Trophoblast cell (in vitro differentiated cells and primary cell): ENCODE measurements around the gene GALNT6.

Experiments used
- DNase-seq, 2 donors: peaks; one replicate each; pipeline ENCODE4 v3.0.0-alpha.2; 2016
- H2AFZ ChIP-seq: 2 replicates; pipeline ENCODE4 v1.6.1; 2013; ENCODE audit warnings: low read length, moderate library complexity, mild to moderate bottlenecking; ENCODE audit not compliant: insufficient read depth, poor library complexity
- H2AK5ac ChIP-seq: 2 replicates; pipeline ENCODE4 v1.6.1; 2013; ENCODE audit warnings: mild to moderate bottlenecking, low read length
- H2BK120ac ChIP-seq: 2 replicates; pipeline ENCODE4 v1.6.1; 2013; ENCODE audit warnings: low read length, mild to moderate bottlenecking, moderate library complexity; ENCODE audit not compliant: insufficient read depth, poor library complexity
- H2BK12ac ChIP-seq: 2 replicates; pipeline ENCODE4 v1.6.1; 2013; ENCODE audit warnings: mild to moderate bottlenecking, low read length, moderate library complexity
- H2BK5ac ChIP-seq: 2 replicates; pipeline ENCODE4 v1.6.1; 2013; ENCODE audit warnings: low read length, low read depth, moderate library complexity, mild to moderate bottlenecking; ENCODE audit not compliant: poor library complexity
- H3K14ac ChIP-seq: 2 replicates; pipeline ENCODE4 v1.6.1; 2013; ENCODE audit warnings: mild to moderate bottlenecking, low read length
- H3K18ac ChIP-seq: 2 replicates; pipeline ENCODE4 v1.6.1; 2013; ENCODE audit warnings: mild to moderate bottlenecking, low read length
- H3K23ac ChIP-seq: 2 replicates; pipeline ENCODE4 v1.6.1; 2013; ENCODE audit warnings: low read length
- H3K27ac ChIP-seq: 2 replicates; pipeline ENCODE4 v1.5.1; 2013; ENCODE audit warnings: low read depth, mild to moderate bottlenecking, inconsistent platforms, low read length, moderate library complexity
- H3K27me3 ChIP-seq: 2 replicates; pipeline ENCODE4 v1.6.1; 2013; ENCODE audit warnings: inconsistent platforms, mild to moderate bottlenecking, low read length, moderate library complexity; ENCODE audit not compliant: insufficient read depth
- H3K36me3 ChIP-seq, 2 experiments: 1 replicate in 1 of 2; 2 replicates in 1 of 2; pipeline ENCODE4 v1.6.1; 2013; ENCODE audit warnings: low read length in 2 of 2, mild to moderate bottlenecking in 2 of 2, moderate library complexity in 1 of 2; ENCODE audit not compliant: insufficient read depth in 2 of 2, control insufficient read depth in 1 of 2
- H3K4ac ChIP-seq: 2 replicates; pipeline ENCODE4 v1.6.1; 2013; ENCODE audit warnings: low read depth, mild to moderate bottlenecking, low read length, moderate library complexity
- H3K4me1 ChIP-seq, 2 experiments: 1 replicate in 1 of 2; 2 replicates in 1 of 2; pipeline ENCODE4 v1.6.1; 2013; ENCODE audit warnings: low read length in 2 of 2, mild to moderate bottlenecking in 2 of 2, moderate library complexity in 1 of 2; ENCODE audit not compliant: insufficient read depth in 2 of 2, control insufficient read depth in 1 of 2
- H3K4me2 ChIP-seq: 2 replicates; pipeline ENCODE4 v1.6.1; 2013; ENCODE audit warnings: inconsistent platforms, mild to moderate bottlenecking, low read length, moderate library complexity
- H3K4me3 ChIP-seq: 2 replicates; pipeline ENCODE4 v1.5.1; 2013; ENCODE audit warnings: mild to moderate bottlenecking, low read depth, low read length, inconsistent platforms
- H3K79me1 ChIP-seq: one replicate; pipeline ENCODE4 v1.6.1; 2013; ENCODE audit warnings: low read length
- H3K79me2 ChIP-seq: 2 replicates; pipeline ENCODE4 v1.6.1; 2013; ENCODE audit warnings: low read length, mild to moderate bottlenecking; ENCODE audit not compliant: control insufficient read depth, insufficient read depth, poor library complexity
- H3K9ac ChIP-seq: 2 replicates; pipeline ENCODE4 v1.6.1; 2013; ENCODE audit warnings: mild to moderate bottlenecking, low read length
- H3K9me3 ChIP-seq: 2 replicates; pipeline ENCODE4 v1.6.1; 2013; ENCODE audit warnings: low read depth, mild to moderate bottlenecking, control low read depth, inconsistent platforms, low read length; ENCODE audit not compliant: insufficient read depth
- H4K12ac ChIP-seq: 2 replicates; pipeline ENCODE4 v1.6.1; 2013; ENCODE audit warnings: low read depth, mild to moderate bottlenecking, low read length, moderate library complexity
- H4K8ac ChIP-seq: 2 replicates; pipeline ENCODE4 v1.6.1; 2013; ENCODE audit warnings: low read depth, mild to moderate bottlenecking, low read length, moderate library complexity
- H4K91ac ChIP-seq: one replicate; pipeline ENCODE4 v1.6.1; 2013; ENCODE audit warnings: low read depth, mild to moderate bottlenecking, low read length, moderate library complexity
- WGBS: extraction: QIAGEN DNeasy Blood & Tissue Kit; methylation state at CpG from one replicate; pipeline ENCODE4 v1.1.7; 2013; ENCODE audit warnings: missing lambda C conversion rate; ENCODE audit not compliant: insufficient read length, insufficient coverage; ENCODE audit errors: extremely low coverage; 5-methylcytosine and 5-hydroxymethylcytosine counted together

The GALNT6 gene

GRCh38 chr12:51365276-51365675 is 25.9 kb downstream of the GALNT6 start:
- no peak overlapping the region for H4K91ac ChIP-seq
- peak overlapping the region; percentile 11 for H3K18ac ChIP-seq
- H2BK5ac ChIP-seq, result no peak overlapping the region
- no peak overlapping the region for H2BK12ac ChIP-seq
- no peak overlapping the region for H2AFZ ChIP-seq
- no peak overlapping the region for H3K23ac ChIP-seq
- peaks cover 22 to 24% of the 10 kb centered on the region in 2 experiments for H3K4me1 ChIP-seq
- peaks cover 1% of the 10 kb centered on the region for H3K9me3 ChIP-seq
- no peak overlapping the region for H3K4ac ChIP-seq
- H3K14ac ChIP-seq, result no peak overlapping the region
- H3K27me3 ChIP-seq, result no peaks in the 10 kb centered on the region
- H2BK120ac ChIP-seq, result no peak overlapping the region
- H3K36me3 ChIP-seq, result peaks cover 60 to 71% of the 10 kb centered on the region in 2 experiments
- no peak overlapping the region for H3K4me3 ChIP-seq
- no peak for DNase-seq
- H2AK5ac ChIP-seq, result no peak overlapping the region
- H3K79me2 ChIP-seq, result no peaks in the 10 kb centered on the region
- no peak overlapping the region for H3K4me2 ChIP-seq
- no peak overlapping the region for H4K8ac ChIP-seq
- H4K12ac ChIP-seq, result no peak overlapping the region
- H3K27ac ChIP-seq, result no peak overlapping the region
- WGBS, result no CpG with 5 or more reads among the region's 10 CpGs
- peaks cover 19% of the 10 kb centered on the region for H3K79me1 ChIP-seq
- H3K9ac ChIP-seq, result no peak overlapping the region

GRCh38 chr12:51364001-51364400 is 27.2 kb downstream of the GALNT6 start:
- no peak overlapping the region for H2BK120ac ChIP-seq
- H2BK12ac ChIP-seq, result peak overlapping the region; percentile 56
- H3K27ac ChIP-seq, result no peak overlapping the region
- no peak overlapping the region for H4K8ac ChIP-seq
- H3K4me1 ChIP-seq, result peaks cover 22 to 23% of the 10 kb centered on the region in 2 experiments
- no peak overlapping the region for H3K4ac ChIP-seq
- H3K4me2 ChIP-seq, result no peak overlapping the region
- H3K79me1 ChIP-seq, result peaks cover 9% of the 10 kb centered on the region
- no CpG with 5 or more reads among the region's 11 CpGs for WGBS
- peak overlapping the region; percentile 53 for H2AK5ac ChIP-seq
- H3K27me3 ChIP-seq, result no peaks in the 10 kb centered on the region
- peaks cover 1% of the 10 kb centered on the region for H3K9me3 ChIP-seq
- no peak overlapping the region for H3K4me3 ChIP-seq
- H3K18ac ChIP-seq, result peak overlapping the region; percentile 38
- no peak overlapping the region for H3K14ac ChIP-seq
- no peak overlapping the region for H3K9ac ChIP-seq
- H3K36me3 ChIP-seq, result peaks cover 61 to 75% of the 10 kb centered on the region in 2 experiments
- peak overlapping the region; percentile 2 for H4K91ac ChIP-seq
- H2BK5ac ChIP-seq, result no peak overlapping the region
- H3K79me2 ChIP-seq, result no peaks in the 10 kb centered on the region
- H4K12ac ChIP-seq, result peak overlapping the region; percentile 39
- H2AFZ ChIP-seq, result no peak overlapping the region
- DNase-seq, result no peak
- no peak overlapping the region for H3K23ac ChIP-seq

- H3K79me1 ChIP-seq, result peaks cover 8% of the 10 kb centered on the region
- H3K79me2 ChIP-seq, result no peaks in the 10 kb centered on the region
- peak overlapping the region; percentile 19 for H3K4ac ChIP-seq
- H2AFZ ChIP-seq, result no peak overlapping the region
- H2BK120ac ChIP-seq, result no peak overlapping the region
- peaks cover 21 to 25% of the 10 kb centered on the region in 2 experiments for H3K4me1 ChIP-seq
- no CpG with 5 or more reads among the region's 2 CpGs for WGBS
- H4K8ac ChIP-seq, result no peak overlapping the region
- no peak overlapping the region for H4K12ac ChIP-seq
- H3K4me3 ChIP-seq, result no peak overlapping the region
- H3K9ac ChIP-seq, result no peak overlapping the region
- no peak overlapping the region for H2AK5ac ChIP-seq
- H3K9me3 ChIP-seq, result peaks cover 1% of the 10 kb centered on the region
- no peak for DNase-seq
- peaks cover 66 to 78% of the 10 kb centered on the region in 2 experiments for H3K36me3 ChIP-seq
- no peaks in the 10 kb centered on the region for H3K27me3 ChIP-seq
- H2BK12ac ChIP-seq, result peak overlapping the region; percentile 31
- no peak overlapping the region for H3K14ac ChIP-seq
- H3K4me2 ChIP-seq, result no peak overlapping the region
- H3K18ac ChIP-seq, result peak overlapping the region; percentile 29
- no peak overlapping the region for H4K91ac ChIP-seq
- no peak overlapping the region for H3K23ac ChIP-seq
- H2BK5ac ChIP-seq, result no peak overlapping the region
- H3K27ac ChIP-seq, result no peak overlapping the region
Measured at GRCh38 chr12:51362747-51363342, 28.4 kb downstream of the GALNT6 start.

GRCh38 chr12:51362307-51362706 is 28.9 kb downstream of the GALNT6 start:
- H3K4me3 ChIP-seq, result no peak overlapping the region
- no peak overlapping the region for H3K23ac ChIP-seq
- peaks cover 21 to 25% of the 10 kb centered on the region in 2 experiments for H3K4me1 ChIP-seq
- no peak overlapping the region for H3K14ac ChIP-seq
- peak overlapping the region; percentile 35 for H2AK5ac ChIP-seq
- H3K4me2 ChIP-seq, result no peak overlapping the region
- H3K36me3 ChIP-seq, result peaks cover 67 to 78% of the 10 kb centered on the region in 2 experiments
- no peak overlapping the region for H3K9ac ChIP-seq
- WGBS, result no CpG with 5 or more reads among the region's 6 CpGs
- H2BK5ac ChIP-seq, result peak overlapping the region; percentile 9
- no peak overlapping the region for H3K27ac ChIP-seq
- H3K27me3 ChIP-seq, result no peaks in the 10 kb centered on the region
- no peak overlapping the region for H4K8ac ChIP-seq
- DNase-seq, result no peak
- peak overlapping the region; percentile 12 for H4K12ac ChIP-seq
- H2BK120ac ChIP-seq, result peak overlapping the region; percentile 21
- H3K79me2 ChIP-seq, result no peaks in the 10 kb centered on the region
- H3K9me3 ChIP-seq, result peaks cover 1% of the 10 kb centered on the region
- H3K4ac ChIP-seq, result no peak overlapping the region
- H2BK12ac ChIP-seq, result peak overlapping the region; percentile 41
- H4K91ac ChIP-seq, result peak overlapping the region; percentile 29
- H2AFZ ChIP-seq, result no peak overlapping the region
- H3K18ac ChIP-seq, result peak overlapping the region; percentile 29
- H3K79me1 ChIP-seq, result peaks cover 8% of the 10 kb centered on the region
